ENCODE measurements around the gene FANCG.

- TF ChIP-seq CTCF (conservative IDR thresholded peaks at IDR 0.05; ENCODE audit: low read length), result no peak
- no peak for TF ChIP-seq EZH2phosphoT487 (IDR thresholded peaks at IDR 0.05; ENCODE audit: borderline replicate concordance)
Observed at GRCh38 chr9:35078066-35078465, 1.7 kb downstream of the FANCG start.
